Activated CD4-positive, alpha-beta T cell treated with anti-CD3 and anti-CD28 coated beads for 48 hours (primary cell): ENCODE results near the gene TDRD9.
A peak's percentile ranks its signal among the peaks of the same experiment; 100 is the strongest.
"Not testable (repeated sequence)": the region's sequence is repeated elsewhere in the genome, so short reads cannot be mapped to it uniquely, and the experiment has no call there.

Experiments
- DNase-seq: peaks from one replicate; pipeline ENCODE4 v3.0.0-alpha.2; 2020

TDRD9 gene, protein sequence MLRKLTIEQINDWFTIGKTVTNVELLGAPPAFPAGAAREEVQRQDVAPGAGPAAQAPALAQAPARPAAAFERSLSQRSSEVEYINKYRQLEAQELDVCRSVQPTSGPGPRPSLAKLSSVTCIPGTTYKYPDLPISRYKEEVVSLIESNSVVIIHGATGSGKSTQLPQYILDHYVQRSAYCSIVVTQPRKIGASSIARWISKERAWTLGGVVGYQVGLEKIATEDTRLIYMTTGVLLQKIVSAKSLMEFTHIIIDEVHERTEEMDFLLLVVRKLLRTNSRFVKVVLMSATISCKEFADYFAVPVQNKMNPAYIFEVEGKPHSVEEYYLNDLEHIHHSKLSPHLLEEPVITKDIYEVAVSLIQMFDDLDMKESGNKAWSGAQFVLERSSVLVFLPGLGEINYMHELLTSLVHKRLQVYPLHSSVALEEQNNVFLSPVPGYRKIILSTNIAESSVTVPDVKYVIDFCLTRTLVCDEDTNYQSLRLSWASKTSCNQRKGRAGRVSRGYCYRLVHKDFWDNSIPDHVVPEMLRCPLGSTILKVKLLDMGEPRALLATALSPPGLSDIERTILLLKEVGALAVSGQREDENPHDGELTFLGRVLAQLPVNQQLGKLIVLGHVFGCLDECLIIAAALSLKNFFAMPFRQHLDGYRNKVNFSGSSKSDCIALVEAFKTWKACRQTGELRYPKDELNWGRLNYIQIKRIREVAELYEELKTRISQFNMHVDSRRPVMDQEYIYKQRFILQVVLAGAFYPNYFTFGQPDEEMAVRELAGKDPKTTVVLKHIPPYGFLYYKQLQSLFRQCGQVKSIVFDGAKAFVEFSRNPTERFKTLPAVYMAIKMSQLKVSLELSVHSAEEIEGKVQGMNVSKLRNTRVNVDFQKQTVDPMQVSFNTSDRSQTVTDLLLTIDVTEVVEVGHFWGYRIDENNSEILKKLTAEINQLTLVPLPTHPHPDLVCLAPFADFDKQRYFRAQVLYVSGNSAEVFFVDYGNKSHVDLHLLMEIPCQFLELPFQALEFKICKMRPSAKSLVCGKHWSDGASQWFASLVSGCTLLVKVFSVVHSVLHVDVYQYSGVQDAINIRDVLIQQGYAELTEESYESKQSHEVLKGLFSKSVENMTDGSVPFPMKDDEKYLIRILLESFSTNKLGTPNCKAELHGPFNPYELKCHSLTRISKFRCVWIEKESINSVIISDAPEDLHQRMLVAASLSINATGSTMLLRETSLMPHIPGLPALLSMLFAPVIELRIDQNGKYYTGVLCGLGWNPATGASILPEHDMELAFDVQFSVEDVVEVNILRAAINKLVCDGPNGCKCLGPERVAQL (N-terminal part only)

GRCh38 chr14:103928011-103928890, at the start of gene TDRD9:
TDRD9 (plus strand) TSS chr14:103928456; CDS start chr14:103928510, 54 bp downstream.
- DNase-seq = peak; percentile 22

- no peak for DNase-seq
Measured at GRCh38 chr14:103879118-103879569, 49.1 kb upstream of the TDRD9 start.

GRCh38 chr14:103879570-103880347, 48.5 kb upstream of the TDRD9 start:
- no peak for DNase-seq

DNA sequence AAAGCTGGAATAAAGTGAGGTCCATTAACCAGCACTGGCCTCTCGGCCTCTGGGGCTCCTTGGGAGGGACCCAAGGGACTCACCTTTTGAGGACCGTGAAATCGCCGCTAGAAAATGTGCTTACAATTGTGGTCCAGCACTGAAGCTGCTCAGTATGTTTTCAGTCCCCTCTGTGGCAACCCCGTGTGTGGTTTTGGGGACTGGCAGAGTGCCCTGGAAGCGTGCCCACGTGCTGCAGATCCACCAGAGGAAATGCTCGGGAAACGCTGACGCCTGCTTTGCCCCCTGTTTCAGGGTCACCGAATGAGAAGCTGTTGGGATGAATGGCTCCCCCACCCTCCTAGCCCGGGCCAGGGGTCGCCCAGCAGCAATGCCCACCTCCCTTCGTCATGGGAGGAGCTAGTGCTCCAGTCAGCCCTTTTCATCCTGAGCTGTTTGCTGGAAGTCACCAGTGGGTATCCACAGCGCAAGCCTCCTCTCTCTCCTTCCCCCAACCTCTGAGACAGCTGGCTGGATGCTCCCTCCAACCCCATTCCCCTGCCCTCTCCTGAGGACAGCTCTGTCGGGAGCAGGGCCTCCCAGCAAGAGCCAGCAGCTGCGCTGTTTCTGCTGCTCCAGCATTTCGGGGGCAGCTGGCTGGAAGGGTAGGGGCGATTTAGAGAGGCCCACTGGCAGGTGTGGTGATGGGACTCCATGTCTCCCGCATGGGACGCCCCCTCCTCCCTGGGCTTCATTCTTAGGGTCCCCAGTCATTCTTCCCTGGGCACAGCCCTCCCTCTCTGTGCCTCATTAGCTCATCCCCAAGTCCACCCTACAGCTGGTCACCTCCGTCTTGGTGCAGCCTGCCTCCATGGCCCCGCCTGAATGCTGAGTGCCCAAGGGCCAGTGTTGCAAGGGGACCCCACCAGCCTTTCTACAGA, 47.6 kb upstream of the TDRD9 start:
- DNase-seq = no peak

GRCh38 chr14:103881268-103882201, 46.7 kb upstream of the TDRD9 start:
- no peak for DNase-seq

GRCh38 chr14:103882503-103883262, 45.6 kb upstream of the TDRD9 start:
- DNase-seq = no peak

- no peak for DNase-seq
Measured at GRCh38 chr14:103883263-103883523, 45.1 kb upstream of the TDRD9 start.

DNA sequence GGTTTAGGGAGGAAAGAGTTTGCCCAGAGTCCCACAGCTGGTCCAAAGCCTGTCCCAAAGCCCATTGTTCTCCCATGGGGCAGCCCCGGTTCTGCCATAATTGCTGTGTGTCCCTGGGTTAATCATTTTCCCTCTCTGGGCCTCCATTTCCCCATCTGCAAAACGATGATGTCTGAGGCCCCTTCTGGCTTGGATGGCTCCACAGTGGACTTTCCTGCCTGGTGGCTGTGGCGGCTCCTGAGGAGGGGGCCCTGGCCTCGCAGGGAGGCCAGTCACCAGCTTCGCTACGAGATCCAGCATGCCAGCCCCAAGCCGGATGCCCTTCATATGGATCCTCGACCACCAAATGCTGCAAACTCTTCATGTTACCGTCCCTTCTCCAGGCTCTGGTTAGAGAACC, 43.4 kb upstream of the TDRD9 start:
- DNase-seq = no peak

- DNase-seq = no peak
Measured at GRCh38 chr14:103885509-103885932, 42.7 kb upstream of the TDRD9 start.

- no peak for DNase-seq
Measured at GRCh38 chr14:103886304-103887169, 41.7 kb upstream of the TDRD9 start.

DNA sequence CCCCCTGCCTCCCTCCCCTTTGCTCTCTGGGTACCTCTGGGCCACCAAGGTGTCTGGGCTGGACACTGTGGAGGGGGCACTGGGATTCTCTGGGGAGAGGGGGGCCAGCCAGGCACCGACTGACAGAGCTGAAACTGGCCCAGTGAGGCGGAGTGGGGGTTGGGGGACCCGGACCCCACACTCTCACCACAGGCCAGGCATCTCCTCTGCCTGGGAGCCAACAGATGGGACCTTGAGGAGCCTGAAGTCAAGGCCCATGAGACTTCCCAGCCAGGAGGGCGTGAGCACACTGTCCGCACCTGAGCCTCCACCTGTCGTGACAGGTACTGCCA, 41.1 kb upstream of the TDRD9 start:
- no peak for DNase-seq

- DNase-seq = no peak
Measured at GRCh38 chr14:103887557-103888115, 40.6 kb upstream of the TDRD9 start.

DNA sequence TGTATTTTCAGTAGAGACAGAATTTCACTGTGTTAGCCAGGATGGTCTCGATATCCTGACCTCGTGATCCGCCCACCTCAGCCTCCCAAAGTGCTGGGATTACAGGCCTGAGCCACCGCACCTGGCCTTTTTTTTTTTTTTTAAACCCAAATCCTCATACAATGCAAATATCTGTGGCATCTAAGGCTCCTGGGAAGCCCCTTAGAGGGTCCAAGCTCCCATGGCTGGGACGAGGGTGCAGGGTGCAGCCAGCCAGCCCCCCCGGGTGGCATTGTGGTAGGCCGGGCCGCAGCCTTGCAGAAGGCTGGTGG, 39.3 kb upstream of the TDRD9 start:
- DNase-seq = not testable (repeated sequence)

DNA sequence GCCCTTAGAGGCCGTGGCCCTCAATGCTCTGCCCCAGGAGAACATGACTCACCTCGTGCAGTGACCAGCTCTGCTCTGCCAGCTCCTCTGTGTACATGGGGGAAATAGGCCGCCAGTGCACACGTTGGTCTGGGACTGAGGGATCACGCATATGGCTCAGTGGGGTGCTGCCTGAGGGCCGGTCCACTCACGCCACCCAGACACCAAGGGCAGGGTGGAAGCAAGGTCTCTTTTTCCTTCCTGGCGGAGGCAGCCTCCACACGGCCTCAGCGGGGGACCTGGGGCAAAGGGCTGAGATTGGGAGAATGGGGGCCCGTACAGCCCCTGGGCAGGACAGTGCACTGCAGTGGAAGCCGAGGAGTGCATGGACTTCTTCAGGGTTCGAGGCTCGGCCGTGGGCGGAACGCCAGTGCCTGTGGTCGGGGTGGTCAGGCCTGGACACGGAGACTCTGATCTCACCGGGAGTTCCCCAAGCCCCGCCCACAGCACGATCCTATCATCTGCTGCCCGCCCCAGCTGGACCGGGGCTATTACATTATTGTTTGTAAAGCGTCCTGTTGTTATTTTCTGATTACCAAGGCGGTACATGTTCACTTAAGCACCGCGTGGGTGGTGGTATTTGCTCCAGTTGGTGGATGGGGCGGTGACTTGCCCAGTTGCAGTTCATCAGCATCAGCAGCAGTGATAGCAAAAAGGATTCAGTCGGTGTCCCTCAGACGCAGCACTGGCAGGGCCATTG, 38.8 kb upstream of the TDRD9 start:
- no peak for DNase-seq

DNA sequence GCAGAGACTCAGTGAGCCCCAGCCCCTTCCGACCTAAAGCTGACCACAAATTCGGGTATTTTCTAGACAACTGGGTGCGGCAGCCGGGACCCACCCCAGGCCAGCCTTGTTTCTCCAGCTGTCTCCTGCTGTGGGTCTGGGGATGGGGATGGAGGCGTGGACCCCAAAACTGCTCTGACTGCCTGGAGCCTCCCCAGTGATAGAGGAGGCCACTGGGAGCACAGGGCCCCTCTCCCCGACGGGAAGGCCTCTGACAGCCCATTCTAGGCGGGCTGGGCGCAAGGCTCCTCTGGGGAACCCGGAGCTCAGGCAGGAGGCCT, 38.2 kb upstream of the TDRD9 start:
- no peak for DNase-seq

- no peak for DNase-seq
Measured at GRCh38 chr14:103890821-103891666, 37.2 kb upstream of the TDRD9 start.
